ENCODE measurements around the gene JAK1.

JAK1 gene

GRCh38 chr1:64980745-64981600 is 14.6 kb upstream of the JAK1 start:
- no peak for DNase-seq (ENCODE audit: low read depth)

- no peak for DNase-seq (ENCODE audit: low read depth)
Measured at GRCh38 chr1:64979358-64979757, 13.0 kb upstream of the JAK1 start.

- DNase-seq (ENCODE audit: low read depth), result no peak
Measured at GRCh38 chr1:64976361-64976760, 10.0 kb upstream of the JAK1 start.

- DNase-seq (ENCODE audit: low read depth), result no peak
Measured at GRCh38 chr1:64975740-64976139, 9.4 kb upstream of the JAK1 start.

- no peak for DNase-seq (ENCODE audit: low read depth)
Measured at GRCh38 chr1:64975127-64975526, 8.8 kb upstream of the JAK1 start.

- DNase-seq (ENCODE audit: low read depth), result no peak
Measured at GRCh38 chr1:64974288-64974825, 8.0 kb upstream of the JAK1 start.

GRCh38 chr1:64973061-64973647 is 6.8 kb upstream of the JAK1 start:
- no peak for DNase-seq (ENCODE audit: low read depth)

GRCh38 chr1:64969305-64970046 is 3.1 kb upstream of the JAK1 start:
- DNase-seq (ENCODE audit: low read depth), result no peak

GRCh38 chr1:64967381-64967780 is 1.0 kb upstream of the JAK1 start:
- no peak for DNase-seq (ENCODE audit: low read depth)

GRCh38 chr1:64965366-64966157 is 787 bp downstream of the JAK1 start:
- DNase-seq (ENCODE audit: low read depth), result no peak

- DNase-seq (ENCODE audit: low read depth), result no peak
Measured at GRCh38 chr1:64963466-64963865, 2.9 kb downstream of the JAK1 start.

GRCh38 chr1:64962441-64962840 is 3.9 kb downstream of the JAK1 start:
- DNase-seq (ENCODE audit: low read depth), result no peak

GRCh38 chr1:64961923-64962322 is 4.4 kb downstream of the JAK1 start:
- no peak for DNase-seq (ENCODE audit: low read depth)

- DNase-seq (ENCODE audit: low read depth), result no peak
Measured at GRCh38 chr1:64960731-64961130, 5.6 kb downstream of the JAK1 start.

- no peak for DNase-seq (ENCODE audit: low read depth)
Measured at GRCh38 chr1:64959986-64960385, 6.4 kb downstream of the JAK1 start.

- DNase-seq (ENCODE audit: low read depth), result no peak
Measured at GRCh38 chr1:64956733-64957441, 9.5 kb downstream of the JAK1 start.

GRCh38 chr1:64956010-64956640 is 10.2 kb downstream of the JAK1 start:
- no peak for DNase-seq (ENCODE audit: low read depth)

GRCh38 chr1:64955097-64956009 is 11.0 kb downstream of the JAK1 start:
- no peak for DNase-seq (ENCODE audit: low read depth)

GRCh38 chr1:64953241-64953640 is 13.1 kb downstream of the JAK1 start:
- no peak for DNase-seq (ENCODE audit: low read depth)

All from non-pigmented ciliary epithelial cell (primary cell).